K562 (cell line): ENCODE results near the gene ADK. TPM values are rescaled to one million over a fixed set of nuclear protein-coding genes. Genes with fewer than 3 reads are reported as not detected.
A peak's percentile ranks its signal among the peaks of the same experiment; 100 is the strongest.

Source experiments
- CEBPG ChIP-seq, 3 experiments: fragments of 200-800 bp in 1 of 3; sonication (Bioruptor generic) in 1 of 3; sonication (generic) in 1 of 3; formaldehyde crosslinking in 1 of 3; IDR thresholded peaks in 2 of 3; conservative IDR thresholded peaks in 1 of 3; 2 replicates each; pipeline versions ENCODE4 v1.6.1 to v1.8.0; 2016 to 2022; ENCODE audit warnings: missing compliant biosample characterization in 2 of 3, missing genetic modification characterization in 2 of 3, mild to moderate bottlenecking in 1 of 3, missing genetic modification reagents in 1 of 3
- FOXA1 ChIP-seq: fragments of 450-650 bp; IDR thresholded peaks from 2 replicates; pipeline ENCODE4 v1.6.1; 2016; ENCODE audit warnings: mild to moderate bottlenecking, borderline replicate concordance
- HNRNPLL ChIP-seq: fragments of 200-400 bp; formaldehyde crosslinking; IDR thresholded peaks from 2 replicates; pipeline ENCODE4 v1.6.1; 2017; ENCODE audit warnings: low read length, low read depth, mild to moderate bottlenecking; ENCODE audit not compliant: poor library complexity, severe bottlenecking
- JUND ChIP-seq, 2 experiments: IDR thresholded peaks; 2 replicates in 1 of 2; 3 replicates in 1 of 2; pipeline ENCODE4 v1.6.1; 2011; ENCODE audit warnings: borderline replicate concordance in 2 of 2, low read depth in 2 of 2, low read length in 2 of 2, improper control_type of control experiment in 1 of 2, missing biosample characterization in 1 of 2, missing genetic modification characterization in 1 of 2, missing genetic modification reagents in 1 of 2
- POLR2AphosphoS2 ChIP-seq: IDR thresholded peaks from 2 replicates; pipeline ENCODE4 v1.6.1; 2012; ENCODE audit warnings: low read length, improper control_type of control experiment
- RFX1 ChIP-seq: fragments of 450-650 bp; IDR thresholded peaks from 2 replicates; pipeline ENCODE4 v1.6.1; 2016; ENCODE audit warnings: mild to moderate bottlenecking, moderate library complexity
- SIN3B ChIP-seq: fragments of 450-650 bp; IDR thresholded peaks from 2 replicates; pipeline ENCODE4 v1.6.1; 2017; ENCODE audit warnings: low read depth, mild to moderate bottlenecking, moderate library complexity
- ZNF644 ChIP-seq: fragments of 200-800 bp; sonication (Bioruptor generic); IDR thresholded peaks from 2 replicates; pipeline ENCODE4 v1.6.1; 2016; ENCODE audit warnings: low read depth, missing genetic modification characterization, missing compliant biosample characterization
- polyA plus RNA-seq, 8 experiments: library from polyadenylated mRNA; depleted of rRNA in 4 of 8; stranded (reverse) in 5 of 8; unstranded in 3 of 8; fragments of >200 nt; fragmentation: Nextera tagmentation in 2 of 8; fragmentation: Illumina TruSeq in 1 of 8; extraction: Ambion mirVana in 2 of 8; extraction: Trizol in 1 of 8; gene quantifications; 2 replicates each; pipeline versions ENCODE4 v1.2.1 to v1.2.3, GENCODE V29; 2011 to 2014; ENCODE audit warnings: inconsistent platforms in 1 of 8, missing spikeins in 1 of 8
- total RNA-seq, 7 experiments: library from RNA; depleted of rRNA in 6 of 7; stranded (reverse); fragments of >200 nt in 6 of 7; fragmentation: Illumina TruSeq in 2 of 7; extraction: Trizol in 2 of 7; gene quantifications; 2 replicates each; pipeline versions ENCODE4 v1.2.1 to v1.2.3, GENCODE V29; 2011 to 2021; ENCODE audit warnings: low replicate concordance in 1 of 7
- TF ChIP-seq, protein P1 (sequence below), 2 experiments: fragments of 450-650 bp; formaldehyde crosslinking in 1 of 2; IDR thresholded peaks; 2 replicates each; pipeline versions ENCODE4 v1.4.0 to v1.6.1; 2014 to 2020; ENCODE audit warnings: mild to moderate bottlenecking in 2 of 2, borderline replicate concordance in 1 of 2, low read depth in 1 of 2
- TF ChIP-seq, protein P2 (sequence below): IDR thresholded peaks from 2 replicates; pipeline ENCODE4 v1.6.1; 2011; ENCODE audit not compliant: insufficient read length; ENCODE audit errors: extremely low read depth
- TF ChIP-seq, protein P3 (sequence below): fragments of 450-650 bp; IDR thresholded peaks from 2 replicates; pipeline ENCODE4 v1.7.0; 2016; ENCODE audit warnings: borderline replicate concordance
- TF ChIP-seq, protein P4 (sequence below), 2 experiments: fragments of 450-650 bp in 1 of 2; sonication (generic) in 1 of 2; formaldehyde crosslinking; conservative IDR thresholded peaks; 2 replicates each; pipeline versions ENCODE4 v1.4.0 to v1.8.1; 2020 to 2022; ENCODE audit warnings: mild to moderate bottlenecking in 1 of 2, missing genetic modification reagents in 1 of 2

ADK gene
- total and polyA plus RNA-seq, 9 of the 15 experiments (the other 6 are each of a cell fraction or from before 2014, with no cell fraction given): 54.2 to 97.8 (median 73.6) TPM

DNA sequence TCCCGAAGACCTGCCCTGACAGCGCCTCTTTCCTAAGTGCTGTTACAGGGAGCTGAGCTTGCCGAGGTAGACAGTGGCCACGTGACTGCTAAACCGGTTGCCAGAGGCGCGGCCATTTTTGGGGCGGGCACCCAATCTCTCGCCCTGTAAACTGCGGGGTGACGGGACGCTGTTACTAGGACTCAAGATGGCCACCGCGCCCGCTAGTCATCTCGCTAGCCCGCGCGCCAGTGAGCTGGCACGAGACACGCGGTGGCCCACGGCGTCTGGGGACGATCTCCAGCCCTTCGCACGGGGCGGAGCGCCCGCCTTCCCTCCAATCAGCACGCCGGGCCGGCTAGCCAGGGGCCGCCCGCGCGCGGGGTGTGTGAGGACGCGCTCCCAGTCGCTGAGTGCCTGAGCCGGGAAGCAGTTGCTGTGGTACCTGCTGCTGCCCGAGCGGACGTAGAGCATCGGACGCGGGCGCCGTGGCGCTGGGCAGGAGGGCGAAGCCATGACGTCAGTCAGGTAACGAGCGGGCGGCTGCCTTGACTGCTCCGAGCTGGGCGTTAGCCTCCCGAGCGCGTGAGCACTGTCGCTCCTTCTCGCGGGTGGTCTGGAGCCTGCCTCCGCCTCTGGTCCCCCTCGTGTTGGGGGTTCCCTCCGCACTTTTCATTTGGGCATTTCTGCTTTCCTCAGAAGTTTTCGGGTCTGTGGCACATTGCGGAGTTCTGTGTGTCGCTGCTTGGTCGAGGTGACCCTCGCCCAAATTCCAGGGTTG is 25.5 kb downstream of the ADK start (continued):
- TF ChIP-seq, protein P1, sequence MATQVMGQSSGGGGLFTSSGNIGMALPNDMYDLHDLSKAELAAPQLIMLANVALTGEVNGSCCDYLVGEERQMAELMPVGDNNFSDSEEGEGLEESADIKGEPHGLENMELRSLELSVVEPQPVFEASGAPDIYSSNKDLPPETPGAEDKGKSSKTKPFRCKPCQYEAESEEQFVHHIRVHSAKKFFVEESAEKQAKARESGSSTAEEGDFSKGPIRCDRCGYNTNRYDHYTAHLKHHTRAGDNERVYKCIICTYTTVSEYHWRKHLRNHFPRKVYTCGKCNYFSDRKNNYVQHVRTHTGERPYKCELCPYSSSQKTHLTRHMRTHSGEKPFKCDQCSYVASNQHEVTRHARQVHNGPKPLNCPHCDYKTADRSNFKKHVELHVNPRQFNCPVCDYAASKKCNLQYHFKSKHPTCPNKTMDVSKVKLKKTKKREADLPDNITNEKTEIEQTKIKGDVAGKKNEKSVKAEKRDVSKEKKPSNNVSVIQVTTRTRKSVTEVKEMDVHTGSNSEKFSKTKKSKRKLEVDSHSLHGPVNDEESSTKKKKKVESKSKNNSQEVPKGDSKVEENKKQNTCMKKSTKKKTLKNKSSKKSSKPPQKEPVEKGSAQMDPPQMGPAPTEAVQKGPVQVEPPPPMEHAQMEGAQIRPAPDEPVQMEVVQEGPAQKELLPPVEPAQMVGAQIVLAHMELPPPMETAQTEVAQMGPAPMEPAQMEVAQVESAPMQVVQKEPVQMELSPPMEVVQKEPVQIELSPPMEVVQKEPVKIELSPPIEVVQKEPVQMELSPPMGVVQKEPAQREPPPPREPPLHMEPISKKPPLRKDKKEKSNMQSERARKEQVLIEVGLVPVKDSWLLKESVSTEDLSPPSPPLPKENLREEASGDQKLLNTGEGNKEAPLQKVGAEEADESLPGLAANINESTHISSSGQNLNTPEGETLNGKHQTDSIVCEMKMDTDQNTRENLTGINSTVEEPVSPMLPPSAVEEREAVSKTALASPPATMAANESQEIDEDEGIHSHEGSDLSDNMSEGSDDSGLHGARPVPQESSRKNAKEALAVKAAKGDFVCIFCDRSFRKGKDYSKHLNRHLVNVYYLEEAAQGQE (IDR thresholded peaks at IDR 0.05; ENCODE audit: borderline replicate concordance): peak; percentile 72
- TF ChIP-seq, protein P1 (CRISPR knock-in tag; IDR thresholded peaks at IDR 0.05; ENCODE audit: low read depth): peak; percentile 18; the same call in 1 of the 2 replicates
- TF ChIP-seq ZNF644 (peak; percentile 91), SIN3B (no peak; the same call in 1 of the 2 replicates), JUND (IDR thresholded peaks at IDR 0.05; ENCODE audit: borderline replicate concordance, low read depth, low read length) (peak; percentile 44; the same call in 1 of the 2 replicates), JUND (tag; IDR thresholded peaks at IDR 0.05; ENCODE audit: borderline replicate concordance, low read depth, low read length) (peak; percentile 36; the same call in 2 of the 3 replicates), POLR2AphosphoS2 (peak; percentile 87), RFX1 (peak; percentile 89), CEBPG (CRISPR knock-in tag; IDR thresholded peaks at IDR 0.05) (peak; percentile 12; the same call in 1 of the 2 replicates), CEBPG (tag; conservative IDR thresholded peaks at IDR 0.05 in 1 of 2, IDR thresholded peaks at IDR 0.05 in 1 of 2) (no peak), FOXA1 (no peak), HNRNPLL (peak; percentile 29)
- TF ChIP-seq, protein P2, sequence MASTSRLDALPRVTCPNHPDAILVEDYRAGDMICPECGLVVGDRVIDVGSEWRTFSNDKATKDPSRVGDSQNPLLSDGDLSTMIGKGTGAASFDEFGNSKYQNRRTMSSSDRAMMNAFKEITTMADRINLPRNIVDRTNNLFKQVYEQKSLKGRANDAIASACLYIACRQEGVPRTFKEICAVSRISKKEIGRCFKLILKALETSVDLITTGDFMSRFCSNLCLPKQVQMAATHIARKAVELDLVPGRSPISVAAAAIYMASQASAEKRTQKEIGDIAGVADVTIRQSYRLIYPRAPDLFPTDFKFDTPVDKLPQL: no peak
- TF ChIP-seq, protein P3, sequence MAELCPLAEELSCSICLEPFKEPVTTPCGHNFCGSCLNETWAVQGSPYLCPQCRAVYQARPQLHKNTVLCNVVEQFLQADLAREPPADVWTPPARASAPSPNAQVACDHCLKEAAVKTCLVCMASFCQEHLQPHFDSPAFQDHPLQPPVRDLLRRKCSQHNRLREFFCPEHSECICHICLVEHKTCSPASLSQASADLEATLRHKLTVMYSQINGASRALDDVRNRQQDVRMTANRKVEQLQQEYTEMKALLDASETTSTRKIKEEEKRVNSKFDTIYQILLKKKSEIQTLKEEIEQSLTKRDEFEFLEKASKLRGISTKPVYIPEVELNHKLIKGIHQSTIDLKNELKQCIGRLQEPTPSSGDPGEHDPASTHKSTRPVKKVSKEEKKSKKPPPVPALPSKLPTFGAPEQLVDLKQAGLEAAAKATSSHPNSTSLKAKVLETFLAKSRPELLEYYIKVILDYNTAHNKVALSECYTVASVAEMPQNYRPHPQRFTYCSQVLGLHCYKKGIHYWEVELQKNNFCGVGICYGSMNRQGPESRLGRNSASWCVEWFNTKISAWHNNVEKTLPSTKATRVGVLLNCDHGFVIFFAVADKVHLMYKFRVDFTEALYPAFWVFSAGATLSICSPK: no peak
- TF ChIP-seq, protein P4, sequence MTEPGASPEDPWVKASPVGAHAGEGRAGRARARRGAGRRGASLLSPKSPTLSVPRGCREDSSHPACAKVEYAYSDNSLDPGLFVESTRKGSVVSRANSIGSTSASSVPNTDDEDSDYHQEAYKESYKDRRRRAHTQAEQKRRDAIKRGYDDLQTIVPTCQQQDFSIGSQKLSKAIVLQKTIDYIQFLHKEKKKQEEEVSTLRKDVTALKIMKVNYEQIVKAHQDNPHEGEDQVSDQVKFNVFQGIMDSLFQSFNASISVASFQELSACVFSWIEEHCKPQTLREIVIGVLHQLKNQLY (CRISPR knock-in tag; conservative IDR thresholded peaks at IDR 0.05): no peak
